Neural cell (in vitro differentiated cells): ENCODE results near the gene GFOD2. TPM values are rescaled to one million over a fixed set of nuclear protein-coding genes. Genes with fewer than 3 reads are reported as not detected.

Source experiments
- H2AFZ ChIP-seq: fragments of 200-600, 300-800 bp; sonication (generic), shearing (Covaris generic); 2 replicates; pipeline ENCODE4 v1.6.0; 2014; ENCODE audit warnings: low read depth, mild to moderate bottlenecking, antibody characterized with exemption, low read length, moderate library complexity
- H3F3A ChIP-seq: fragments of 200-600 bp; shearing (Covaris generic); 2 replicates; pipeline ENCODE4 v1.6.1; 2016; ENCODE audit warnings: mild to moderate bottlenecking, moderate library complexity, mixed read lengths, antibody characterized with exemption, low read length; ENCODE audit not compliant: insufficient read depth, poor library complexity, severe bottlenecking
- H3K27ac ChIP-seq: fragments of 200-600, 300-800 bp; sonication (generic), shearing (Covaris generic); 2 replicates; pipeline ENCODE4 v1.5.1; 2014; ENCODE audit warnings: mild to moderate bottlenecking, low read length, moderate library complexity
- H3K27me3 ChIP-seq: fragments of 300-800, 200-600 bp; sonication (generic), shearing (Covaris generic); 2 replicates; pipeline ENCODE4 v1.6.0; 2014; ENCODE audit warnings: mild to moderate bottlenecking, low read depth, low read length, moderate library complexity; ENCODE audit not compliant: insufficient read depth
- H3K36me3 ChIP-seq: fragments of 300-800, 200-600 bp; sonication (generic), shearing (Covaris generic); 2 replicates; pipeline ENCODE4 v1.5.1; 2014; ENCODE audit warnings: mild to moderate bottlenecking, antibody characterized with exemption, low read length, moderate library complexity; ENCODE audit not compliant: insufficient read depth
- H3K4me2 ChIP-seq: fragments of 300-800, 200-600 bp; sonication (generic), shearing (Covaris generic); 2 replicates; pipeline ENCODE4 v1.6.0; 2014; ENCODE audit warnings: mild to moderate bottlenecking, low read length
- H3K4me3 ChIP-seq: fragments of 300-800, 200-600 bp; sonication (generic), shearing (Covaris generic); 2 replicates; pipeline ENCODE4 v1.5.1; 2014; ENCODE audit warnings: mild to moderate bottlenecking, low read length, moderate library complexity
- H3K79me2 ChIP-seq: fragments of 200-600 bp; shearing (Covaris generic); replicated peaks from 2 replicates; pipeline ENCODE4 v1.6.0; 2014; ENCODE audit warnings: mild to moderate bottlenecking, low read length, moderate library complexity; ENCODE audit not compliant: insufficient read depth
- H3K9ac ChIP-seq: fragments of 300-800, 200-600 bp; sonication (generic), shearing (Covaris generic); 2 replicates; pipeline ENCODE4 v1.6.1; 2016; ENCODE audit warnings: mild to moderate bottlenecking, low read length, mixed read lengths
- H3K9me2 ChIP-seq: fragments of 200-600 bp; shearing (Covaris generic); 2 replicates; pipeline ENCODE4 v1.6.1; 2016; ENCODE audit warnings: mild to moderate bottlenecking, low read length, mixed read lengths; ENCODE audit not compliant: insufficient read depth
- H3K9me3 ChIP-seq: fragments of 200-600, 300-800 bp; sonication (generic), shearing (Covaris generic); 2 replicates; pipeline ENCODE4 v1.6.1; 2016; ENCODE audit warnings: mild to moderate bottlenecking, mixed run types, low read length, moderate library complexity, mixed read lengths
- H4K20me1 ChIP-seq: fragments of 200-600 bp; shearing (Covaris generic); 2 replicates; pipeline ENCODE4 v1.6.1; 2016; ENCODE audit warnings: mild to moderate bottlenecking, mixed run types; ENCODE audit not compliant: insufficient read depth
- EP300 ChIP-seq: fragments of 450-650 bp; conservative IDR thresholded peaks from 2 replicates; pipeline ENCODE4 v1.6.1; 2014; ENCODE audit warnings: antibody characterized with exemption, mild to moderate bottlenecking, moderate library complexity; ENCODE audit not compliant: poor library complexity, severe bottlenecking
- EZH2 ChIP-seq: fragments of 200-600, 300-800 bp; shearing (Covaris generic), sonication (generic); IDR thresholded peaks from 2 replicates; pipeline ENCODE4 v1.6.1; 2014; ENCODE audit warnings: antibody characterized with exemption, low read length, borderline replicate concordance, mild to moderate bottlenecking; ENCODE audit not compliant: insufficient read depth, poor library complexity, severe bottlenecking
- MXI1 ChIP-seq: fragments of 450-650 bp; conservative IDR thresholded peaks from 2 replicates; pipeline ENCODE4 v1.6.1; 2014; ENCODE audit warnings: antibody characterized with exemption, mild to moderate bottlenecking; ENCODE audit not compliant: poor library complexity, severe bottlenecking
- POLR2AphosphoS5 ChIP-seq: IDR thresholded peaks from 2 replicates; pipeline ENCODE4 v1.6.1; 2012
- RAD21 ChIP-seq: fragments of 450-650 bp; conservative IDR thresholded peaks from 2 replicates; pipeline ENCODE4 v1.6.1; 2014; ENCODE audit warnings: antibody characterized with exemption, mild to moderate bottlenecking, moderate library complexity
- SMC3 ChIP-seq: fragments of 450-650 bp; conservative IDR thresholded peaks from 2 replicates; pipeline ENCODE4 v1.6.1; 2014; ENCODE audit warnings: antibody characterized with exemption, mild to moderate bottlenecking, moderate library complexity; ENCODE audit not compliant: poor library complexity
- TAF1 ChIP-seq: IDR thresholded peaks from 2 replicates; pipeline ENCODE4 v1.6.1; 2012; ENCODE audit warnings: low read depth
- polyA plus RNA-seq: library from polyadenylated mRNA; depleted of rRNA; stranded (reverse); fragments of >200 nt; gene quantifications from 2 replicates; pipeline ENCODE4 v1.2.3, GENCODE V29; 2014
- TF ChIP-seq, protein P1 (sequence below): fragments of 450-650 bp; IDR thresholded peaks from 2 replicates; pipeline ENCODE4 v1.5.1; 2014; ENCODE audit warnings: antibody characterized with exemption, mild to moderate bottlenecking, moderate library complexity; ENCODE audit not compliant: poor library complexity, severe bottlenecking
- TF ChIP-seq, protein P2 (sequence below): IDR thresholded peaks from 2 replicates; pipeline ENCODE4 v1.6.1; 2012; ENCODE audit warnings: borderline replicate concordance

GFOD2 gene
- polyA plus RNA-seq, 1 donor from 2014 or later = 88.4 TPM

DNA sequence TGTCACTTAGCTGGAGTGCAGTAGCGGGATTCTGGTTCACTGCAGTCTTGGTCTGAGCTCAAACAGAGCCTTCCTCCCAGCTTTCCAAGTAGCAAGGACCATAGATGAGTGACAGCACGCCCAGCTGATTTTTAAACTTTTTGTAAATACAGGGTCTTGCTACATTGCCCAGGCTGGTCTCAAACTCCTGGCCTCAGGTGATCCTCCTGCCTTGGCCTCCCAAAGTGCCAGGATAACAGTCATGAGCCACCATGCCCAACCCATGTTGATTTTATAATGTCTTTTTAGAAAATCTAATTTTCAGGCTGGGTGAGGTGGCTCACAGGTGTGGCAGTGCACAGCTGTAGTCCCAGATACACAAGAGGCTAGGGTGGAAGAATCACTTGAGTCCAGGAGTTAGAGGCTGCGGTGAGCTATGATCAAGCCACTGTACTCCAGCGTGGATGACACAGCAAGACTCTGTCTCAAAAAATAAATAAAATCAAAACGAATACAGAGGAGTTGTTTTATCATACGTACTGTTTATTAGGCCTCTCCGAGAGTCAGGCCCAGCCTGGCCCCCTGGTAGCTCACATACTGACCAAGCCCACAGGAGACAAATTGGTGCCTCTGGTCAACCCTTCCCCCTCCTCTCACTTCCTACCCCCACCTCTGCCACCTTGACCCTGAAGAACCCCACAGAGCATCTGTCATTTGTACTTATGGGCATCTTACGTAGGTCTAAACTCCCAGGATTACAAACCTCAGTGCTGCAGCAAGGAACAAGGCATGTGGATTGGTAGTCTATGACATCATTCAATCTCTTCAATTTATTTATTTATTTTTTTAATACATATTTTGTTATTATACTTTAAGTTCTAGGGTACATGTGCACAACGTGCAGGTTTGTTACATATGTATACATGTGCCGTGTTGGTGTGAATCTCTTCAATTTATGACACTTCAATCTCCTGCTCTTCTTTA is 38.9 kb downstream of the GFOD2 start:
- H3K27ac ChIP-seq = no peak overlapping the region
- no peak overlapping the region for H3K4me2 ChIP-seq
- no peak overlapping the region for H3K9ac ChIP-seq
- no peak overlapping the region for H2AFZ ChIP-seq
- H4K20me1 ChIP-seq = no peaks in the 10 kb centered on the region
- no peak overlapping the region for H3K4me3 ChIP-seq
- H3F3A ChIP-seq = no peaks in the 10 kb centered on the region
- H3K36me3 ChIP-seq = peaks cover 7% of the 10 kb centered on the region
- no peaks in the 10 kb centered on the region for H3K9me3 ChIP-seq
- H3K79me2 ChIP-seq = no peaks in the 10 kb centered on the region
- H3K27me3 ChIP-seq = no peaks in the 10 kb centered on the region
- TF ChIP-seq EP300 (no peak), EZH2 (no peak), POLR2AphosphoS5 (no peak), TAF1 (no peak), SMC3 (no peak), RAD21 (no peak), MXI1 (no peak)
- TF ChIP-seq, protein P1, sequence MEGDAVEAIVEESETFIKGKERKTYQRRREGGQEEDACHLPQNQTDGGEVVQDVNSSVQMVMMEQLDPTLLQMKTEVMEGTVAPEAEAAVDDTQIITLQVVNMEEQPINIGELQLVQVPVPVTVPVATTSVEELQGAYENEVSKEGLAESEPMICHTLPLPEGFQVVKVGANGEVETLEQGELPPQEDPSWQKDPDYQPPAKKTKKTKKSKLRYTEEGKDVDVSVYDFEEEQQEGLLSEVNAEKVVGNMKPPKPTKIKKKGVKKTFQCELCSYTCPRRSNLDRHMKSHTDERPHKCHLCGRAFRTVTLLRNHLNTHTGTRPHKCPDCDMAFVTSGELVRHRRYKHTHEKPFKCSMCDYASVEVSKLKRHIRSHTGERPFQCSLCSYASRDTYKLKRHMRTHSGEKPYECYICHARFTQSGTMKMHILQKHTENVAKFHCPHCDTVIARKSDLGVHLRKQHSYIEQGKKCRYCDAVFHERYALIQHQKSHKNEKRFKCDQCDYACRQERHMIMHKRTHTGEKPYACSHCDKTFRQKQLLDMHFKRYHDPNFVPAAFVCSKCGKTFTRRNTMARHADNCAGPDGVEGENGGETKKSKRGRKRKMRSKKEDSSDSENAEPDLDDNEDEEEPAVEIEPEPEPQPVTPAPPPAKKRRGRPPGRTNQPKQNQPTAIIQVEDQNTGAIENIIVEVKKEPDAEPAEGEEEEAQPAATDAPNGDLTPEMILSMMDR = no peak
- TF ChIP-seq, protein P2, sequence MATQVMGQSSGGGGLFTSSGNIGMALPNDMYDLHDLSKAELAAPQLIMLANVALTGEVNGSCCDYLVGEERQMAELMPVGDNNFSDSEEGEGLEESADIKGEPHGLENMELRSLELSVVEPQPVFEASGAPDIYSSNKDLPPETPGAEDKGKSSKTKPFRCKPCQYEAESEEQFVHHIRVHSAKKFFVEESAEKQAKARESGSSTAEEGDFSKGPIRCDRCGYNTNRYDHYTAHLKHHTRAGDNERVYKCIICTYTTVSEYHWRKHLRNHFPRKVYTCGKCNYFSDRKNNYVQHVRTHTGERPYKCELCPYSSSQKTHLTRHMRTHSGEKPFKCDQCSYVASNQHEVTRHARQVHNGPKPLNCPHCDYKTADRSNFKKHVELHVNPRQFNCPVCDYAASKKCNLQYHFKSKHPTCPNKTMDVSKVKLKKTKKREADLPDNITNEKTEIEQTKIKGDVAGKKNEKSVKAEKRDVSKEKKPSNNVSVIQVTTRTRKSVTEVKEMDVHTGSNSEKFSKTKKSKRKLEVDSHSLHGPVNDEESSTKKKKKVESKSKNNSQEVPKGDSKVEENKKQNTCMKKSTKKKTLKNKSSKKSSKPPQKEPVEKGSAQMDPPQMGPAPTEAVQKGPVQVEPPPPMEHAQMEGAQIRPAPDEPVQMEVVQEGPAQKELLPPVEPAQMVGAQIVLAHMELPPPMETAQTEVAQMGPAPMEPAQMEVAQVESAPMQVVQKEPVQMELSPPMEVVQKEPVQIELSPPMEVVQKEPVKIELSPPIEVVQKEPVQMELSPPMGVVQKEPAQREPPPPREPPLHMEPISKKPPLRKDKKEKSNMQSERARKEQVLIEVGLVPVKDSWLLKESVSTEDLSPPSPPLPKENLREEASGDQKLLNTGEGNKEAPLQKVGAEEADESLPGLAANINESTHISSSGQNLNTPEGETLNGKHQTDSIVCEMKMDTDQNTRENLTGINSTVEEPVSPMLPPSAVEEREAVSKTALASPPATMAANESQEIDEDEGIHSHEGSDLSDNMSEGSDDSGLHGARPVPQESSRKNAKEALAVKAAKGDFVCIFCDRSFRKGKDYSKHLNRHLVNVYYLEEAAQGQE = no peak
- no peaks in the 10 kb centered on the region for H3K9me2 ChIP-seq

DNA sequence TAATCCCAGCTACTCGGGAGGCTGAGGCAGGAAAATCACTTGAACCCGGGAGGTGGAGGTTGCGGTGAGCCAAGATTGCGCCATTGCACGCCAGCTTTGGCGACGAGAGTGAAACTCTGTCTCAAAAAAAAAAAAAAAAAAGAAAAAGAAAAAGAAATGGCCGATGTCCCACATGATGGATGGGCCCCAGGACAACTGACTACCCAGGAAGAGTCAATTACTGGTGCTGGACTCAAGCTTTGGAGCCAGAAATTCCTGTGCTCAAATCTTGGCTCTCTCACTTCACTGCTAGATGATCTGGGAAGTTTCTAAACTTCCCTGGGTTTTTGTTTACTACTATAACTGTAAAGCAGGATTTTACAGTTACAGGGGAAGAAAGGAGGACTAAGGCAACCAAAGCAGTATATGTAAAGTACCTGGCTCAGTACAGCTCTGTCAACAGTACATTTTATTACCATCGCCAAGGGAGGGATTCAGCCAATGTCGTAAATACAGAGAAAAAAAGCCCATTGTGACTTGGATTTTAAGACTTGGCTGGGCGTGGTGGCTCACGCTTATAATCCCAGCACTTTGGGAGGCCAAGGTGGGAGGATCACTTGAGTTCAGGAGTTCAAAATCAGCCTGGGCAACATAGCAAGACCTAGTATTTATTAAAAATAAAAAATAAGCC is 40.6 kb downstream of the GFOD2 start:
- Histone ChIP-seq H3K4me2 (no peak overlapping the region), H4K20me1 (no peaks in the 10 kb centered on the region), H3K27ac (no peak overlapping the region), H3K4me3 (no peak overlapping the region), H3F3A (no peaks in the 10 kb centered on the region), H3K9ac (no peak overlapping the region), H2AFZ (no peak overlapping the region), H3K9me3 (no peaks in the 10 kb centered on the region), H3K27me3 (no peaks in the 10 kb centered on the region), H3K79me2 (no peaks in the 10 kb centered on the region), H3K9me2 (no peaks in the 10 kb centered on the region), H3K36me3 (peaks cover 6% of the 10 kb centered on the region)
- TF ChIP-seq TAF1 (no peak), EZH2 (no peak), SMC3 (no peak), RAD21 (no peak), EP300 (no peak), MXI1 (no peak), POLR2AphosphoS5 (no peak)
- TF ChIP-seq, protein P1 = no peak
- TF ChIP-seq, protein P2 = no peak
